ENCODE measurements around the gene GMDS. TPM values are rescaled to one million over a fixed set of nuclear protein-coding genes. Genes with fewer than 3 reads are reported as not detected.

The GMDS gene
- total RNA-seq, 1 donor from 2014 or later = 34.0 TPM

GRCh38 chr6:1738558-1739081 is 506.8 kb downstream of the GMDS start:
- H3K4me1 Mint-ChIP-seq (ENCODE audit: low read depth) = peaks cover 6% of the 10 kb centered on the region
- peaks cover 3% of the 10 kb centered on the region for H3K36me3 Mint-ChIP-seq (ENCODE audit: low read depth)
- H3K4me3 Mint-ChIP-seq (ENCODE audit: unreplicated experiment) = no peak overlapping the region
- no peaks in the 10 kb centered on the region for H3K9me3 Mint-ChIP-seq (ENCODE audit: low read depth)
- no peaks in the 10 kb centered on the region for H3K27me3 Mint-ChIP-seq (ENCODE audit: low read depth)
- DNase-seq (ENCODE audit: low spot score) = no peak
- peak overlapping the region; percentile 33 for H3K27ac Mint-ChIP-seq (ENCODE audit: unreplicated experiment)
- TF ChIP-seq, protein P1, sequence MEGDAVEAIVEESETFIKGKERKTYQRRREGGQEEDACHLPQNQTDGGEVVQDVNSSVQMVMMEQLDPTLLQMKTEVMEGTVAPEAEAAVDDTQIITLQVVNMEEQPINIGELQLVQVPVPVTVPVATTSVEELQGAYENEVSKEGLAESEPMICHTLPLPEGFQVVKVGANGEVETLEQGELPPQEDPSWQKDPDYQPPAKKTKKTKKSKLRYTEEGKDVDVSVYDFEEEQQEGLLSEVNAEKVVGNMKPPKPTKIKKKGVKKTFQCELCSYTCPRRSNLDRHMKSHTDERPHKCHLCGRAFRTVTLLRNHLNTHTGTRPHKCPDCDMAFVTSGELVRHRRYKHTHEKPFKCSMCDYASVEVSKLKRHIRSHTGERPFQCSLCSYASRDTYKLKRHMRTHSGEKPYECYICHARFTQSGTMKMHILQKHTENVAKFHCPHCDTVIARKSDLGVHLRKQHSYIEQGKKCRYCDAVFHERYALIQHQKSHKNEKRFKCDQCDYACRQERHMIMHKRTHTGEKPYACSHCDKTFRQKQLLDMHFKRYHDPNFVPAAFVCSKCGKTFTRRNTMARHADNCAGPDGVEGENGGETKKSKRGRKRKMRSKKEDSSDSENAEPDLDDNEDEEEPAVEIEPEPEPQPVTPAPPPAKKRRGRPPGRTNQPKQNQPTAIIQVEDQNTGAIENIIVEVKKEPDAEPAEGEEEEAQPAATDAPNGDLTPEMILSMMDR (IDR thresholded peaks at IDR 0.05) = no peak

- DNase-seq (ENCODE audit: low spot score) = no peak
- H3K9me3 Mint-ChIP-seq (ENCODE audit: low read depth) = no peaks in the 10 kb centered on the region
- H3K4me1 Mint-ChIP-seq (ENCODE audit: low read depth) = peaks cover 4% of the 10 kb centered on the region
- TF ChIP-seq, protein P1 (IDR thresholded peaks at IDR 0.05) = no peak
- no peak overlapping the region for H3K4me3 Mint-ChIP-seq (ENCODE audit: unreplicated experiment)
- H3K27me3 Mint-ChIP-seq (ENCODE audit: low read depth) = no peaks in the 10 kb centered on the region
- H3K36me3 Mint-ChIP-seq (ENCODE audit: low read depth) = peaks cover 3% of the 10 kb centered on the region
- no peak overlapping the region for H3K27ac Mint-ChIP-seq (ENCODE audit: unreplicated experiment)
Observed at GRCh38 chr6:1737463-1738311, 507.7 kb downstream of the GMDS start.

- H3K36me3 Mint-ChIP-seq (ENCODE audit: low read depth) = peaks cover 5% of the 10 kb centered on the region
- H3K4me3 Mint-ChIP-seq (ENCODE audit: unreplicated experiment) = no peak overlapping the region
- H3K4me1 Mint-ChIP-seq (ENCODE audit: low read depth) = peaks cover 4% of the 10 kb centered on the region
- H3K27ac Mint-ChIP-seq (ENCODE audit: unreplicated experiment) = no peak overlapping the region
- no peaks in the 10 kb centered on the region for H3K27me3 Mint-ChIP-seq (ENCODE audit: low read depth)
- DNase-seq (ENCODE audit: low spot score) = no peak
- TF ChIP-seq, protein P1 (IDR thresholded peaks at IDR 0.05) = no peak
- H3K9me3 Mint-ChIP-seq (ENCODE audit: low read depth) = no peaks in the 10 kb centered on the region
Observed at GRCh38 chr6:1736346-1737105, 508.9 kb downstream of the GMDS start.

GRCh38 chr6:1735239-1735803 is 510.1 kb downstream of the GMDS start:
- no peak overlapping the region for H3K27ac Mint-ChIP-seq (ENCODE audit: unreplicated experiment)
- H3K4me1 Mint-ChIP-seq (ENCODE audit: low read depth) = peaks cover 4% of the 10 kb centered on the region
- H3K4me3 Mint-ChIP-seq (ENCODE audit: unreplicated experiment) = no peak overlapping the region
- peaks cover 7% of the 10 kb centered on the region for H3K9me3 Mint-ChIP-seq (ENCODE audit: low read depth)
- TF ChIP-seq, protein P1 (IDR thresholded peaks at IDR 0.05) = no peak
- peaks cover 8% of the 10 kb centered on the region for H3K36me3 Mint-ChIP-seq (ENCODE audit: low read depth)
- no peak for DNase-seq (ENCODE audit: low spot score)
- no peaks in the 10 kb centered on the region for H3K27me3 Mint-ChIP-seq (ENCODE audit: low read depth)

DNA sequence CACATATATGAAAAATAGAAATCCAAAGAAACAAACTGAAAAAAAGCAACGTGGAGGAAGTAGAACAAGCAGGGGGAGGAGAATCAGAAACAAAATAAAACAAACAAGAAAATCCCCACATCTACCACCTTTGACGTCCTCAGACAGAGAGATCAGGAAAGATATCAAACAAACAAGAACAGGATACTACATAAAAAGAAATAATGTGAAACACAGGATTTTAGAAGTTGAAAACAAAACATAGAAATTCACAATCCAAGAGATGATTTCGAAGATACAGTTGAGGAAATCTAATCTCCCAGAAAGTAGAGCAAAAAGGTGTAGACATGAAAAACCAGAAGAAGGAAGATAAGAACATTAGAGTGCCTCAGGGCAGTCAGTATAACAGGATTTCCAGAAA is 514.5 kb downstream of the GMDS start:
- DNase-seq (ENCODE audit: low spot score) = no peak

More for the DNA sequence above, 514.5 kb downstream of the GMDS start:
- Mint-ChIP-seq H3K27ac (ENCODE audit: unreplicated experiment) (no peak overlapping the region), H3K9me3 (ENCODE audit: low read depth) (peaks cover 7% of the 10 kb centered on the region), H3K36me3 (ENCODE audit: low read depth) (peaks cover 8% of the 10 kb centered on the region), H3K4me1 (ENCODE audit: low read depth) (no peaks in the 10 kb centered on the region), H3K4me3 (ENCODE audit: unreplicated experiment) (no peak overlapping the region), H3K27me3 (ENCODE audit: low read depth) (no peaks in the 10 kb centered on the region)
- TF ChIP-seq, protein P1 (IDR thresholded peaks at IDR 0.05) = no peak
